ENCODE results near the gene RDH13.

DNA sequence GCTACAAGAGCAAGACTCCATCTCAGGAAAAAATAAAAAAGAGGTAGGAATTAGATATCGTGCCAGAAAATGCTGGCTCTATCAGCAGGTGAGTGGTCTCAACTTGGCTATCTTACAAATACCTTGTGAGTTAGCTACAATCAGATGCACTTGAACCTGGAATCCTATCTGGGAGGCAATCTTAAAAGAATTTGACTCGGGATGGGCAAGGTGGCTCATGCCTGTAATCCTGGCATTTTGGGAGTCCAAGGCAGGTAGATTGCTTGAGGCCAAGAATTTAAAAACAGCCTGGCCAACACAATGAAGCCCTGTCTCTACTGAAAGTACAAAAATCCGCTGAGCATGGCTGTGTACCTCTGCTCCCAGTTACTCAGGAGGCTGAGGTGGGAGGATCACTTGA is 67.4 kb downstream of the RDH13 start:
- no peak for TF ChIP-seq EZH2 (IDR thresholded peaks at IDR 0.05)
- TF ChIP-seq POLR2AphosphoS5 (IDR thresholded peaks at IDR 0.05; ENCODE audit: borderline replicate concordance, low read depth, low read length) = no peak
